ENCODE results near the gene YES1. TPM values are rescaled to one million over a fixed set of nuclear protein-coding genes. Genes with fewer than 3 reads are reported as not detected.
"Not testable (repeated sequence)": the region's sequence is repeated elsewhere in the genome, so short reads cannot be mapped to it uniquely, and the experiment has no call there.

Gene YES1
- polyA plus RNA-seq, 1 experiment, result 11.3 TPM

DNA sequence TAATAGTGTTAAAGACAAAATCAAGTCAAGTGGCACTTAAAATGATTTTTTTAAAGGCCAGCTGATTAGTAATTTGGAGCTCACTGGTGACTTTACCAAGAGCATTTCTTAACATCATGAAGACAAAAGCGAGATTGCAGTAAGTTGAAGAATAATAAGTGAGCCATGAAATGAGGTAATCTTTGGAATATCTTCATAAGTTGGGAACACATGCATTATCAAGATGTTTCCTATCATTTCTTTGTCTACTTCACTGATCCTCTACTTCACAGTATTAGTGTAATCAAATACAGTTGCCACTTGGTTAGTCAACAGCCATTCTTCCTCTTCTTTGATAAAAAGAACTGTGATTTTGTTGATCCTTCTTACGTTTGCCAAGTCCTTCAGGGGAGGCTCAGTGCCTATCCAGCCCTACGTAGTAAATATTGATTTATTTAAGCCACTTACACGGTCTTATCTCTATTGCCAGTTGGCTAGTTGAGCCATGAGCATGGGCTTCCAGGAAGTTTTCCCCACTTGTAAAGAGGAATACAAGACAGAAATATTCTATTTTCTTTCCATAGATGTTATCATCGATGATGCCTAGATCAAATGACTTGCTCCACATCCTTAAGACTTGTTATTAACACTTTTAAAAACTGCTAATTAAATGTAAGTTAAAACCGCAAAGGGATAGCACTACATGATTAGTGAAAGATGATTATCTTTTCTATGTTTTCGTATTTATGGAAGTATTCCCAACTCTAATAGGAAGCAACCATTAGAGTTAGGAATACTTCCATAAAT lies 46.1 kb downstream of the YES1 start:
- Histone ChIP-seq H3K27me3 (ENCODE audit: control insufficient read depth, insufficient read depth, low read length) (no peaks in the 10 kb centered on the region), H3K4me3 (ENCODE audit: low read depth, low read length) (no peak overlapping the region), H3K36me3 (ENCODE audit: control insufficient read depth, insufficient read depth, low read length) (no peaks in the 10 kb centered on the region)
- ChIA-PET POLR2A (no interaction called here), CTCF (no interaction called here)
- DNase-seq (ENCODE audit: low read depth), result no peak
- TF ChIP-seq, protein P1, sequence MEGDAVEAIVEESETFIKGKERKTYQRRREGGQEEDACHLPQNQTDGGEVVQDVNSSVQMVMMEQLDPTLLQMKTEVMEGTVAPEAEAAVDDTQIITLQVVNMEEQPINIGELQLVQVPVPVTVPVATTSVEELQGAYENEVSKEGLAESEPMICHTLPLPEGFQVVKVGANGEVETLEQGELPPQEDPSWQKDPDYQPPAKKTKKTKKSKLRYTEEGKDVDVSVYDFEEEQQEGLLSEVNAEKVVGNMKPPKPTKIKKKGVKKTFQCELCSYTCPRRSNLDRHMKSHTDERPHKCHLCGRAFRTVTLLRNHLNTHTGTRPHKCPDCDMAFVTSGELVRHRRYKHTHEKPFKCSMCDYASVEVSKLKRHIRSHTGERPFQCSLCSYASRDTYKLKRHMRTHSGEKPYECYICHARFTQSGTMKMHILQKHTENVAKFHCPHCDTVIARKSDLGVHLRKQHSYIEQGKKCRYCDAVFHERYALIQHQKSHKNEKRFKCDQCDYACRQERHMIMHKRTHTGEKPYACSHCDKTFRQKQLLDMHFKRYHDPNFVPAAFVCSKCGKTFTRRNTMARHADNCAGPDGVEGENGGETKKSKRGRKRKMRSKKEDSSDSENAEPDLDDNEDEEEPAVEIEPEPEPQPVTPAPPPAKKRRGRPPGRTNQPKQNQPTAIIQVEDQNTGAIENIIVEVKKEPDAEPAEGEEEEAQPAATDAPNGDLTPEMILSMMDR (IDR thresholded peaks at IDR 0.05; ENCODE audit: insufficient read depth, low read depth, low read length), result no peak

DNA sequence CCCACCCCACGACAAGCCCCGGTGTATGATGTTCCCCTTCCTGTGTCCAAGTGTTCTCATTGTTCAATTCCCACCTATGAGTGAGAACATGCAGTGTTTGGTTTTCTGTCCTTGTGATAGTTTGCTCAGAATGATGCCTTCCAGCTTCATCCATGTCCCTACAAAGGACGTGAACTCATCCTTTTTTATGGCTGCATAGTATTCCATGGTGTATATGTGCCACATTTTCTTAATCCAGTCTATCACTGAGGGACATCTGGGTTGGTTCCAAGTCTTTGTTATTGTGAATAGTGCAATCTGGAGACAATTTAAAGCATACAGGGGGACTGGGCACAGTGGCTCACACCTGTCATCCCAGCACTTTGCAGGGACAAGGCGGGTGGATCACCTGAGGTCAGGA lies 52.2 kb downstream of the YES1 start:
- H3K27me3 ChIP-seq (ENCODE audit: control insufficient read depth, insufficient read depth, low read length); POLR2A ChIA-PET; DNase-seq (ENCODE audit: low read depth); CTCF ChIA-PET; H3K4me3 ChIP-seq (ENCODE audit: low read depth, low read length); H3K36me3 ChIP-seq (ENCODE audit: control insufficient read depth, insufficient read depth, low read length): not testable (repeated sequence)

DNA sequence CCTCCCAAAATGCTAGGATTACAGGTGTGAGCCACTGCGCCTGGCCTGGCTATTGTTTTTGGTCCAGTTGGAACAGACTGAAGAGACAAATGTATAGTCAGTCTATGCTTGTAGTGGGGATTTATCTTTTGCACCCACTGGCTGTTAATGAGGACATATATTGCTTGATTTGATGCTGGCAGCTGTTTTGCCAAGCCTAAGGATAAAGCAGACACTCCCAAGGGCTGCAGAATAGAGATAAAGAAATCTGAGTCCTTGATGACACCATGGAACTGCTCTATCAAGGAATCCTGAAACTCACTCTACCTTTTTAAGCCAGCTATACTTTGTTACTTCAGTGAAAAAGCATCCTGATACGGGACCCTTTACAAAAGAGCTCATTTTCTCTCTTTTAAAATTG lies 56.5 kb downstream of the YES1 start:
- no peaks in the 10 kb centered on the region for H3K27me3 ChIP-seq (ENCODE audit: control insufficient read depth, insufficient read depth, low read length)
- ChIA-PET CTCF (interaction anchor here (0.7 to 1.2 kb wide), 3 partner anchors 12 to 76 kb away, joined by 3 read pairs; partner anchors contain the start of gene ENOSF1), POLR2A (no interaction called here)
- H3K4me3 ChIP-seq (ENCODE audit: low read depth, low read length), result no peak overlapping the region
- DNase-seq (ENCODE audit: low read depth), result no peak
- H3K36me3 ChIP-seq (ENCODE audit: control insufficient read depth, insufficient read depth, low read length), result peaks cover 3% of the 10 kb centered on the region
- TF ChIP-seq, protein P1 (IDR thresholded peaks at IDR 0.05; ENCODE audit: insufficient read depth, low read depth, low read length), result no peak

DNA sequence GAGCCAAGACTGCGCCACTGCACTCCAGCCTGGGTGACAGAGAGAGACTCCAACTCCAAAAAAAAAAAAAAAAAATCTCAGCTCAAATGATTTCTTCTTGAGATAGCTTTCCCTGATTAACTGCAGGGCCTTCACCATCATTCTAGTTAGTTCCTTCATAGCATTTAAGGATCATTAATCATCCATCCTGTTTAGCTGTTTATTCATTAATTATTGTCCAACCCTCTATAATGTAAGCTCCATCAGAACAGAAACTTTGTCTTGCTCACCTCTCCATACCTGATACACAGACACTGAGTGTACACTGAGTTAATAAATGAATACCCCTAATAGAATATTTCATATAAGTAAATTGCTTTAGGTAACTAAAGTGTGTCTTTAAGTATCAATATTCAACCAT lies 57.4 kb downstream of the YES1 start:
- ChIA-PET POLR2A (no interaction called here), CTCF (interaction anchor here (0.7 to 2.0 kb wide), 2 partner anchors 77 to 85 kb away, joined by 3 to 4 read pairs; no protein-coding TSS in a partner anchor)
- H3K27me3 ChIP-seq (ENCODE audit: control insufficient read depth, insufficient read depth, low read length), result no peaks in the 10 kb centered on the region
- TF ChIP-seq, protein P1 (IDR thresholded peaks at IDR 0.05; ENCODE audit: insufficient read depth, low read depth, low read length), result no peak
- no peak for DNase-seq (ENCODE audit: low read depth)
- peaks cover 3% of the 10 kb centered on the region for H3K36me3 ChIP-seq (ENCODE audit: control insufficient read depth, insufficient read depth, low read length)
- H3K4me3 ChIP-seq (ENCODE audit: low read depth, low read length), result no peak overlapping the region

DNA sequence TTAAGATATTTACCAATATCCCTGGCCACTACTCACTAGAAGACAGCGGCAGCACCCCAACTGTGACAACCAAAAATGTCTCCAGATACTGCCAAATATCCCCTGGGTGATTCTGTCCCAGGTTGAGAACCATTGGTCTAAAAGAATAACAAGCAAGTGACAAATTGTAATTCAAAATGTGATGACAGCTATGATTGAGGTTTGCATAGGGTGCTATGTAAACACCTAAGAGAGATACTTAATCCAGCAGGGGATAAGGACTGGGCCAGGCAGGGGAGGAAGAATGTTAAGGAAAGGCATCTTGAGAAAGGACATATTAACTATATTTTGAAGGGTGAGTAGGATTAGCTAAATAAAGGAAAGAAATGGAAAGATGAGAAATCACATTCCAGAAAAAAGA lies 61.6 kb downstream of the YES1 start:
- CTCF ChIA-PET, result interaction anchor here (0.9 kb wide), 1 partner anchor 81 kb away, joined by 3 read pairs; no protein-coding TSS in a partner anchor
- POLR2A ChIA-PET, result no interaction called here
- H3K36me3 ChIP-seq (ENCODE audit: control insufficient read depth, insufficient read depth, low read length), result peaks cover 2% of the 10 kb centered on the region; the same call in 1 of the 2 replicates
- H3K27me3 ChIP-seq (ENCODE audit: control insufficient read depth, insufficient read depth, low read length), result no peaks in the 10 kb centered on the region
- no peak overlapping the region for H3K4me3 ChIP-seq (ENCODE audit: low read depth, low read length)
- TF ChIP-seq, protein P1 (IDR thresholded peaks at IDR 0.05; ENCODE audit: insufficient read depth, low read depth, low read length), result no peak
- DNase-seq (ENCODE audit: low read depth), result no peak

Data from BJ (cell line).